Bronchial epithelial cell (primary cell): ENCODE results near the gene MACROH2A1. TPM values are rescaled to one million over a fixed set of nuclear protein-coding genes. Genes with fewer than 3 reads are reported as not detected.
A peak's percentile ranks its signal among the peaks of the same experiment; 100 is the strongest.

ENCODE experiments used
- DNase-seq: peaks from one replicate; pipeline ENCODE4 v3.0.0-alpha.2; 2010; ENCODE audit warnings: low read depth
- FAIRE-seq: peaks from 2 replicates; lab custom pipeline; 2011; peaks lifted over from hg19 to GRCh38; lab: Jason Lieb, UNC
- H3K27me3 ChIP-seq: 2 replicates; pipeline ENCODE4 v1.5.1; 2011; ENCODE audit warnings: low read length; ENCODE audit not compliant: control insufficient read depth, insufficient read depth
- H3K36me3 ChIP-seq: 2 replicates; pipeline ENCODE4 v1.5.1; 2011; ENCODE audit warnings: low read length; ENCODE audit not compliant: control insufficient read depth, insufficient read depth
- H3K4me3 ChIP-seq: 2 replicates; pipeline ENCODE4 v1.5.1; 2011; ENCODE audit warnings: mild to moderate bottlenecking, low read depth, low read length, control low read depth
- CTCF ChIP-seq: IDR thresholded peaks from 2 replicates; pipeline ENCODE4 v1.5.1; 2011; ENCODE audit warnings: mild to moderate bottlenecking, moderate library complexity, low read length, control low read depth, inconsistent platforms; ENCODE audit not compliant: insufficient read depth, severe bottlenecking
- total RNA-seq: library from RNA; depleted of rRNA; stranded (reverse); fragments of >200 nt; gene quantifications from 2 replicates; pipeline ENCODE4 v1.2.1, GENCODE V29; 2014

MACROH2A1 gene
- total RNA-seq: 235 and 257 TPM in 2 replicates

- no peaks in the 10 kb centered on the region for H3K36me3 ChIP-seq
- H3K27me3 ChIP-seq: no peaks in the 10 kb centered on the region
- no peak for TF ChIP-seq CTCF
- DNase-seq (peak; percentile 51), FAIRE-seq (no peak)
- peak within 1 kb of the TSS; percentile 75 for H3K4me3 ChIP-seq
Observed at GRCh38 chr5:135398855-135399793, at the start of gene MACROH2A1. TSS of gene MACROH2A1 (minus strand) at chr5:135399231. CDS start at chr5:135389093, 10,138 bp downstream.

GRCh38 chr5:135448071-135448739 is 49.2 kb upstream of the MACROH2A1 start:
- peak; percentile 46 for DNase-seq
- TF ChIP-seq CTCF: no peak
- H3K4me3 ChIP-seq: no peak overlapping the region
- FAIRE-seq: no peak
- peaks cover 24% of the 10 kb centered on the region for H3K27me3 ChIP-seq
- H3K36me3 ChIP-seq: no peaks in the 10 kb centered on the region

GRCh38 chr5:135447298-135447929 is 48.4 kb upstream of the MACROH2A1 start, which contains the start of gene DCANP1:
TSS of gene DCANP1 (minus strand) at chr5:135447348. CDS start at chr5:135447108, 240 bp downstream.
- FAIRE-seq: no peak
- Histone ChIP-seq H3K36me3 (no peaks in the 10 kb centered on the region), H3K4me3 (no peak within 1 kb of the TSS), H3K27me3 (peaks cover 24% of the 10 kb centered on the region)
- DNase-seq: peak; percentile 41
- TF ChIP-seq CTCF: no peak

GRCh38 chr5:135446615-135447014 is 47.6 kb upstream of the MACROH2A1 start:
- FAIRE-seq (no peak), DNase-seq (no peak)
- Histone ChIP-seq H3K27me3 (peaks cover 24% of the 10 kb centered on the region), H3K36me3 (no peaks in the 10 kb centered on the region), H3K4me3 (no peak overlapping the region)
- no peak for TF ChIP-seq CTCF

GRCh38 chr5:135446206-135446605 is 47.2 kb upstream of the MACROH2A1 start:
- Histone ChIP-seq H3K36me3 (no peaks in the 10 kb centered on the region), H3K4me3 (no peak overlapping the region), H3K27me3 (peaks cover 24% of the 10 kb centered on the region)
- no peak for DNase-seq
- FAIRE-seq: no peak
- no peak for TF ChIP-seq CTCF
